PC-3 (cell line): ENCODE results near the gene ENTPD5.

ENCODE experiments used
- EZH2phosphoT487 ChIP-seq: fragments of 300-600 bp; sonication (generic); IDR thresholded peaks from 2 replicates; pipeline ENCODE4 v1.6.1; 2018; ENCODE audit warnings: mild to moderate bottlenecking, antibody characterized with exemption, low read length, borderline replicate concordance
- TF ChIP-seq, protein P1 (sequence below): fragments of 300-600 bp; sonication (generic); conservative IDR thresholded peaks from 2 replicates; pipeline ENCODE4 v1.5.1; 2017; ENCODE audit warnings: antibody characterized with exemption, low read depth, mild to moderate bottlenecking, low read length

DNA sequence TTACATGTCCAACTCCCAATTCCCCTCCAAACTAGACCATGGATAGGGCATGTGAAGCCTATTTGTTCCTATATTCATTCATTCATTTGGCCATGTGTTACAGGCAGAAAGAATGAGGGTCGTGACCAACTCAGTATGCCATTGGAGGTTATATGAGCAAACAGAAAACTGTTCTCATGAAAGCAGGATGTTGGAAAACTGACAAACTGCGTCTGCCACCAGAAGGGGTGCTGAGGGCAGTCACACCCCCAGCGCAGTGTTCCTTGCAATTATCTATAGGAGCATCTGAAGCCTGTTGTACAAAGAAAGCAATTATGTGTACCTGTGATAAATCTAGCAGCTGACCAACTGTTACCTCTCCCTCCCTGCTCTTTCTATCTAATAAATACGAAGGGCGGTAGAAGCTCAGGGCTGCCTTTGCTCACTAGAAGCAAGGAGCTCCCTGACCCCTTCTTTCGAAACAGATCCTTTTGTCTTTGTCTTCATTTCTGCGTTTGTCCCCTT lies 21.1 kb downstream of the ENTPD5 start:
- no peak for TF ChIP-seq EZH2phosphoT487
- TF ChIP-seq, protein P1, sequence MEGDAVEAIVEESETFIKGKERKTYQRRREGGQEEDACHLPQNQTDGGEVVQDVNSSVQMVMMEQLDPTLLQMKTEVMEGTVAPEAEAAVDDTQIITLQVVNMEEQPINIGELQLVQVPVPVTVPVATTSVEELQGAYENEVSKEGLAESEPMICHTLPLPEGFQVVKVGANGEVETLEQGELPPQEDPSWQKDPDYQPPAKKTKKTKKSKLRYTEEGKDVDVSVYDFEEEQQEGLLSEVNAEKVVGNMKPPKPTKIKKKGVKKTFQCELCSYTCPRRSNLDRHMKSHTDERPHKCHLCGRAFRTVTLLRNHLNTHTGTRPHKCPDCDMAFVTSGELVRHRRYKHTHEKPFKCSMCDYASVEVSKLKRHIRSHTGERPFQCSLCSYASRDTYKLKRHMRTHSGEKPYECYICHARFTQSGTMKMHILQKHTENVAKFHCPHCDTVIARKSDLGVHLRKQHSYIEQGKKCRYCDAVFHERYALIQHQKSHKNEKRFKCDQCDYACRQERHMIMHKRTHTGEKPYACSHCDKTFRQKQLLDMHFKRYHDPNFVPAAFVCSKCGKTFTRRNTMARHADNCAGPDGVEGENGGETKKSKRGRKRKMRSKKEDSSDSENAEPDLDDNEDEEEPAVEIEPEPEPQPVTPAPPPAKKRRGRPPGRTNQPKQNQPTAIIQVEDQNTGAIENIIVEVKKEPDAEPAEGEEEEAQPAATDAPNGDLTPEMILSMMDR: no peak
